GM10266 (cell line): ENCODE measurements around the gene BGN.

ENCODE experiments used
- DNase-seq: peaks from one replicate; pipeline ENCODE4 v3.0.0; 2012; ENCODE audit errors: extremely low spot score
- TF ChIP-seq, protein P1 (sequence below): IDR thresholded peaks from 2 replicates; pipeline ENCODE4 v1.5.1; 2012; ENCODE audit warnings: mild to moderate bottlenecking, low read depth; ENCODE audit not compliant: control insufficient read depth, insufficient read depth; ENCODE audit errors: missing control alignments

The BGN gene

DNA sequence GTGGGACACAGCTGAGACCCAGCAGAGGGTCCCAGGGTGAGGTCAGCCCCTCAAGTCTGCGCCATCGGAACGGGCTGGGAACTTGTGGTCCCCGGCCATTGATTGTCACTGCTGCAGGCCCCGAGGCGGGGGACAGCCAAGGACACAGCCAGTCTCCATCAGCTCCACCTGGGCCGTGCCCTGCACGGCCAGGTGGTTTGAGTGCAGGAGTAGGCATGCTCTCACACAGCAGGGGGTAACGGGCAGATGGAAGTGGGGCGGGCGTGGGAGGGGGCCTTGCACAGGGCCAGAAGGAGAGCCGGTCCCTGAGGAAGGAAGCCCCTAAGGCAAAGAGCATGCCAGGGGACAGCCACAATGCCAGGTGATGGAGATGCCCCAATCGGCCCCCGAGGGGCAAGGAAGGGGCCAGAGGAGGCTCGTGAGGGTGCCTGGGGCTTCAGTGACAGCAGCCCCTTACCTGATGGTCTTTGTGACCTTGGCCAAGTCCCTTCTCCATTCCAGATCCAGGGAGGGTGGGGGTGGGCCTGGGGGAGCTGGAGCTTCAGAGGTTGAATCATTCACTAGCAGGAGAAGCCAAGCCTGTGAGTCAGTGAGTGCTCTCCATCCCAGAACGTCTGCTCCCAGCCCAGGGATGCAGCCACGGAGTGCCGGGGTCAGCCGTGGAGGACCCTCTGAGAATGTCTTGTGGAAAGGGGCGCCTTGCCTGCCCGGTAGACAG, 24.9 kb downstream of the BGN start:
- no peak for DNase-seq
- TF ChIP-seq, protein P1, sequence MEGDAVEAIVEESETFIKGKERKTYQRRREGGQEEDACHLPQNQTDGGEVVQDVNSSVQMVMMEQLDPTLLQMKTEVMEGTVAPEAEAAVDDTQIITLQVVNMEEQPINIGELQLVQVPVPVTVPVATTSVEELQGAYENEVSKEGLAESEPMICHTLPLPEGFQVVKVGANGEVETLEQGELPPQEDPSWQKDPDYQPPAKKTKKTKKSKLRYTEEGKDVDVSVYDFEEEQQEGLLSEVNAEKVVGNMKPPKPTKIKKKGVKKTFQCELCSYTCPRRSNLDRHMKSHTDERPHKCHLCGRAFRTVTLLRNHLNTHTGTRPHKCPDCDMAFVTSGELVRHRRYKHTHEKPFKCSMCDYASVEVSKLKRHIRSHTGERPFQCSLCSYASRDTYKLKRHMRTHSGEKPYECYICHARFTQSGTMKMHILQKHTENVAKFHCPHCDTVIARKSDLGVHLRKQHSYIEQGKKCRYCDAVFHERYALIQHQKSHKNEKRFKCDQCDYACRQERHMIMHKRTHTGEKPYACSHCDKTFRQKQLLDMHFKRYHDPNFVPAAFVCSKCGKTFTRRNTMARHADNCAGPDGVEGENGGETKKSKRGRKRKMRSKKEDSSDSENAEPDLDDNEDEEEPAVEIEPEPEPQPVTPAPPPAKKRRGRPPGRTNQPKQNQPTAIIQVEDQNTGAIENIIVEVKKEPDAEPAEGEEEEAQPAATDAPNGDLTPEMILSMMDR = no peak

DNA sequence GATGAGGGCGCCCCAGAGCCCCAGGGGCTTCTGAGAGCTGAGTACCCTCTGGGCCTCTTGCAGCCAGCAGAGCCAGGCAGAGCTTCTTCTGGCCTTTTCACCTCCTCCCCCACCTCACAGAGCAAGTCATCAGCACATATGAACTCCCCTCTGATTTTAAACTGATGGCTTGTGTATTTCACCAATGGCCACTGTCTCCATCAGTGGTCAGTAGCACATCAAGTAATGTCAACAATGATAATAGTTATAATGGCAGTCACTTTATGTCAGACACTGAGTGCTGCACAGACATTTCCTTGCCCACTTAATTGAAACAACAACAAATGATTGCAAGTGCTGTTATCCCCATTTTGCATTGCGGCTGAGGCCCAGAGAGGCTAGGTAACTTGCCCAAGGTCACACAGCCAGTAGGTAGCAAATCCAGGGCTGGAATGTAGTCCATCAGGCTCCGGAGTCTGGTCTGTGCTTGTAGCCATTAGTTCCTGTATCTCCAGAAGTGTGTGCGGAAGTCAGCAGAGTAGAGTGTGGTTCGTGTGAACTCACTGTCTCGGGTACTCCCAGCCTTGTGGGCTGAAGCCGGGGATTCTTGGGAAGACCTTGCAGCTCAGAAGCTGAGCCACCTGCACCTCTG, 25.6 kb downstream of the BGN start:
- DNase-seq = no peak
- TF ChIP-seq, protein P1 = no peak

DNA sequence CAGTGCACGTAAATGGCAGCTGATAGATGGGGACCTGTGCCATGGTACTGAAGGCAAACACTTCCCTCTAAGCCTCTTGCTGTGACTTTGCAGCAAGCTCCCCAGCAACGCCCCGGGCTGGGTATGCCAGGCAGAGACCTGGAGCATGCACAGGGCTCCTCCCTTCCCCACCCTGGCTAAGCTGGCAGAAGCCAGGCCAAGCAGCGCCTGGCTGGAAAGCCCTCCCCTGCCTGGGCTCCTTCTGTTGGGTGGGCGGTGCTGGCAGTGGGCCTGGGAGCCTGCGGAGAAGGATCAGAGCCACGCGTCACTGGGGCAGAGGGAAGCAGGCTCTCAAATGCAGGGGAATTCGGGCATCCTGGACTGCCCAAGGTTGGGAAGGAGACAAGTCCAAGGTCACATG, 26.3 kb downstream of the BGN start:
- no peak for DNase-seq
- TF ChIP-seq, protein P1 = no peak

DNA sequence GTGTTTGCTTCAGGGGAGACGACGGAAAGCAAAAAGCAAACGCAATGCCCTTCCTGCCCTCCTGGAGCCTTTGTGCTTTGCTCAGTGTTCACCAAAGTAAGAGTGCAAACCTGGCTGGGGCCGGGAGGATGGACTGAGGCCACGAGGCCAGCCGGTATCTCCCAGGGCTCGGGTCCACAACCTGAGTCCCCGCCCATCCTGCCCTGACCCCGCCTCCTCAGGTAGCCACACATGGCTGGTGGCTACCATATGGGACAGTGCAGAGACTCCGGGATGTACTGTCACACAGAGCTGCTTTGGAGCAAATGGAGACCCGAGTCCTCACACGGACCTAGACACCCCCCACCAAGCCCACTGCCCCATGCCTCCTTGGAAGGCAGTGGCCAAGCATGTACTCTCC, 27.5 kb downstream of the BGN start:
- DNase-seq = no peak
- TF ChIP-seq, protein P1 = no peak

DNA sequence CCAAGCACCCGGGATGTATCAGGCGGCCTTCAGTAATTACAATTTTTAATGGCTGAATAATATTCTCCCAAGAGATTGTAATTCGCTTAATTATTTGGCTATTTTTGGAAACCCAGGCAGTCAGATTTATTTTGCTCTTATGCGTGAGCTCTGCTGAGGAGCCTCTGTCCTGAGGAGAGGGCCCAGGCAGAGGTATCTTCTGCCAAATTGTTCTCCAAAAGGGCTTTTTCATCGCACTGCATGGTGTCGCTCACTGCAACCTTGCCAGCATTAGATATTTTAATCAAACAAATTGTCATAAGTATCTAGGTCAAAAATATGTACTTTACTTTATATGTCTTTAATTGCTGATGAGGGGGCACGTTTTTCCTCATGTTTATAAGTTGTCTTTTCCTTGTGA, 28.5 kb downstream of the BGN start:
- DNase-seq = no peak
- TF ChIP-seq, protein P1 = no peak

DNA sequence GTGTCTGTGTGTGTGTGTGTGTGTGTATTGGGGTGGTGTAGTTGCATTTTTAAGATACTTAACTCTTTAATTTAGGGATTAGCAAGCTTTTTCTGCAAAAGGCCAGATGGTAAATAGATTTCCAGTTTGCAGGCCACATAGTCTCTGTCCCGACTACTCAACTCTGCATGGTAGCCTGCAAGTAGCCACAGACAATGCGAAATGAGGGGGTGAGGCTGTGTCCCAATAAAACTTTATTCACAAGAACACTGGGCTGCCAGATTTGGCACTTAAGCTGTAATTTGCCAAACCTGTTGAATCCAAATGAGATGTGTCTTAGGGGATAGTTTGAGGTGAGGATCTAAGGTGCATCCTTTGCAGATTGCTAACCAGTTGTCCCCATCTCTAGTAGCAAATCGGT, 29.5 kb downstream of the BGN start:
- no peak for DNase-seq
- TF ChIP-seq, protein P1 = no peak

DNA sequence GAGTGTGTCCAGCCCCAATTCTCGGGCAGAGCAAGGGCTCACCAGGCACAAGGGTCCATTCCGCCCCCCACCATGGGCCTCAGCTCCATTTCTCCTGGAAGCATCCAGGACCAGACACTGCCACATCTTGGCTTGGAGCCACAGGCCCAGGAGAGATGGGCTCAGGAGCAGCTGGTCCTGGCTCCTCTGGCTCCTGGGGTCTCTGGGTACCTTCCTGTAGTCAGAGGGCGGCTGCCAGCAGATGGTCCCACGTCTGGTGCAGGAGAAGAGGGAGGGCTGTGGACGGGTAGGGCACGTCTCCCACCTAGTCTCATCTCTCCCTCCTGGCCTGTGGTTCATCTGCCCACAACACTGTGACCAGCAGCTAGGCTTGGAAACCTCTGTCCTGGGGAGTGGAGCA, 30.7 kb downstream of the BGN start:
- TF ChIP-seq, protein P1 = no peak
- no peak for DNase-seq
